HepG2 (cell line): ENCODE measurements around the gene SEPTIN10. TPM values are rescaled to one million over a fixed set of nuclear protein-coding genes. Genes with fewer than 3 reads are reported as not detected.
A peak's percentile ranks its signal among the peaks of the same experiment; 100 is the strongest.

Source experiments
- CC2D1A ChIP-seq: sonication (generic); formaldehyde crosslinking; IDR thresholded peaks from 2 replicates; pipeline ENCODE4 v1.8.1; 2023; ENCODE audit warnings: mild to moderate bottlenecking, missing genetic modification reagents
- ESRRA ChIP-seq: sonication (generic); formaldehyde crosslinking; IDR thresholded peaks from 2 replicates; pipeline ENCODE4 v1.5.1; 2020; ENCODE audit warnings: mild to moderate bottlenecking, low read depth, missing genetic modification reagents
- GABPA ChIP-seq, 2 experiments: IDR thresholded peaks; 2 replicates each; pipeline ENCODE4 v1.6.1; 2011 to 2016; ENCODE audit warnings: low read depth in 2 of 2, low read length in 1 of 2, missing biosample characterization in 1 of 2, missing genetic modification characterization in 1 of 2
- HNF4G ChIP-seq, 2 experiments: sonication (generic) in 1 of 2; formaldehyde crosslinking in 1 of 2; IDR thresholded peaks; 2 replicates each; pipeline versions ENCODE4 v1.4.0 to v1.6.1; 2011 to 2020; ENCODE audit warnings: borderline replicate concordance in 2 of 2, low read depth in 2 of 2, mild to moderate bottlenecking in 2 of 2, low read length in 1 of 2, missing genetic modification reagents in 1 of 2, moderate library complexity in 1 of 2
- IKZF5 ChIP-seq: IDR thresholded peaks from 2 replicates; pipeline ENCODE4 v1.6.1; 2018; ENCODE audit warnings: missing genetic modification reagents, mild to moderate bottlenecking, missing compliant biosample characterization
- MTA1 ChIP-seq: sonication (generic); formaldehyde crosslinking; IDR thresholded peaks from 2 replicates; pipeline ENCODE4 v1.4.0; 2020; ENCODE audit warnings: missing genetic modification reagents, mild to moderate bottlenecking, borderline replicate concordance
- NONO ChIP-seq, 2 experiments: fragments of 450-650 bp in 1 of 2; sonication (generic) in 1 of 2; formaldehyde crosslinking in 1 of 2; IDR thresholded peaks in 1 of 2; conservative IDR thresholded peaks in 1 of 2; 2 replicates each; pipeline versions ENCODE4 v1.6.1 to v1.8.0; 2017 to 2022; ENCODE audit warnings: mild to moderate bottlenecking in 1 of 2, missing genetic modification reagents in 1 of 2, moderate library complexity in 1 of 2
- NR2F6 ChIP-seq, 2 experiments: IDR thresholded peaks; 2 replicates each; pipeline ENCODE4 v1.6.1; 2016; ENCODE audit warnings: antibody characterized with exemption in 1 of 2, mild to moderate bottlenecking in 1 of 2
- RNF2 ChIP-seq: fragments of 450-650 bp; conservative IDR thresholded peaks from 2 replicates; pipeline ENCODE4 v1.6.1; 2016; ENCODE audit warnings: low read depth
- SNAI1 ChIP-seq: sonication (generic); formaldehyde crosslinking; IDR thresholded peaks from 2 replicates; pipeline ENCODE4 v1.5.0; 2020; ENCODE audit warnings: mild to moderate bottlenecking, missing genetic modification reagents, borderline replicate concordance
- ZC3H13 ChIP-seq: sonication (generic); formaldehyde crosslinking; IDR thresholded peaks from 2 replicates; pipeline ENCODE4 v1.8.1; 2023; ENCODE audit warnings: mild to moderate bottlenecking, missing genetic modification reagents, moderate library complexity
- ZFP36L2 ChIP-seq: sonication (generic); formaldehyde crosslinking; IDR thresholded peaks from 2 replicates; pipeline ENCODE4 v1.4.0; 2020; ENCODE audit warnings: missing genetic modification reagents
- ZNF329 ChIP-seq: sonication (generic); formaldehyde crosslinking; IDR thresholded peaks from 2 replicates; pipeline ENCODE4 v1.9.0; 2021; ENCODE audit warnings: low read depth, mild to moderate bottlenecking, missing genetic modification reagents
- ZNF343 ChIP-seq: sonication (generic); formaldehyde crosslinking; IDR thresholded peaks from 2 replicates; pipeline ENCODE4 v1.4.0; 2020; ENCODE audit warnings: mild to moderate bottlenecking, missing genetic modification reagents
- ZNF616 ChIP-seq: sonication (generic); formaldehyde crosslinking; IDR thresholded peaks from 2 replicates; pipeline ENCODE4 v1.5.0; 2020; ENCODE audit warnings: low read depth, mild to moderate bottlenecking, missing genetic modification reagents
- ZSCAN25 ChIP-seq: sonication (generic); formaldehyde crosslinking; IDR thresholded peaks from 2 replicates; pipeline ENCODE4 v1.8.0; 2022; ENCODE audit warnings: mild to moderate bottlenecking, missing genetic modification reagents
- polyA plus RNA-seq, 8 experiments: library from polyadenylated mRNA; depleted of rRNA in 3 of 8; stranded (reverse) in 7 of 8; unstranded in 1 of 8; fragments of >200 nt; fragmentation: Illumina TruSeq in 4 of 8; extraction: Trizol in 4 of 8; gene quantifications; 2 replicates each; pipeline versions ENCODE4 v1.2.1 to v1.2.3, GENCODE V29; 2011 to 2016; ENCODE audit warnings: low read depth in 4 of 8, missing spikeins in 1 of 8, mixed read lengths in 1 of 8; ENCODE audit not compliant: insufficient read depth in 1 of 8
- total RNA-seq, 5 experiments: library from RNA; depleted of rRNA; stranded (reverse); fragments of >200 nt; fragmentation: Illumina TruSeq; extraction: Trizol; gene quantifications; 2 replicates each; pipeline ENCODE4 v1.2.3, GENCODE V29; 2016; ENCODE audit warnings: low read depth in 1 of 5
- TF ChIP-seq, protein P1 (sequence below): sonication (generic); formaldehyde crosslinking; conservative IDR thresholded peaks from 2 replicates; pipeline ENCODE4 v1.5.0; 2020; ENCODE audit warnings: missing genetic modification reagents
- TF ChIP-seq, protein P2 (sequence below): sonication (generic); formaldehyde crosslinking; IDR thresholded peaks from 2 replicates; pipeline ENCODE4 v1.5.0; 2020; ENCODE audit warnings: mild to moderate bottlenecking, missing genetic modification reagents, moderate library complexity
- TF ChIP-seq, protein P3 (sequence below): sonication (generic); formaldehyde crosslinking; IDR thresholded peaks from 2 replicates; pipeline ENCODE4 v1.8.0; 2022; ENCODE audit warnings: mild to moderate bottlenecking, missing genetic modification reagents; ENCODE audit not compliant: insufficient replicate concordance
- TF ChIP-seq, protein P4 (sequence below): sonication (generic); formaldehyde crosslinking; IDR thresholded peaks from 2 replicates; pipeline ENCODE4 v1.4.0; 2020; ENCODE audit warnings: low read depth, mild to moderate bottlenecking, missing genetic modification reagents

SEPTIN10 gene
- total and polyA plus RNA-seq, 2 of the 13 experiments (the other 11 are each of a cell fraction or from before 2014, with no cell fraction given): 45.8 to 67.5 TPM

- TF ChIP-seq SNAI1 (CRISPR knock-in tag) (peak; percentile 16; the same call in 1 of the 2 replicates), ESRRA (CRISPR knock-in tag) (0 out of 2 replicates have a peak, but pooled peaks have one; percentile 23), CC2D1A (no peak), IKZF5 (peak; percentile 39; the same call in 1 of the 2 replicates), NONO (IDR thresholded peaks at IDR 0.05) (no peak), NONO (CRISPR knock-in tag; conservative IDR thresholded peaks at IDR 0.05) (peak; percentile 49; the same call in 1 of the 2 replicates), GABPA (IDR thresholded peaks at IDR 0.05; ENCODE audit: low read depth, low read length) (no peak), GABPA (CRISPR knock-in tag; IDR thresholded peaks at IDR 0.05; ENCODE audit: low read depth) (peak; percentile 29; the same call in 1 of the 2 replicates), ZSCAN25 (CRISPR knock-in tag) (peak; percentile 63; the same call in 1 of the 2 replicates), ZFP36L2 (CRISPR knock-in tag) (0 out of 2 replicates have a peak, but pooled peaks have one; percentile 50), NR2F6 (IDR thresholded peaks at IDR 0.05) (peak; percentile 34; the same call in 1 of the 2 replicates), NR2F6 (CRISPR knock-in tag; IDR thresholded peaks at IDR 0.05) (no peak), ZC3H13 (peak; percentile 93), ZNF343 (CRISPR knock-in tag) (0 out of 2 replicates have a peak, but pooled peaks have one; percentile 70), ZNF616 (peak; percentile 1; the same call in 1 of the 2 replicates), MTA1 (peak; percentile 28; the same call in 1 of the 2 replicates), HNF4G (IDR thresholded peaks at IDR 0.05; ENCODE audit: borderline replicate concordance, low read depth, low read length) (peak; percentile 82), HNF4G (CRISPR knock-in tag; IDR thresholded peaks at IDR 0.05; ENCODE audit: borderline replicate concordance, low read depth) (0 out of 2 replicates have a peak, but pooled peaks have one; percentile 11), ZNF329 (CRISPR knock-in tag) (0 out of 2 replicates have a peak, but pooled peaks have one; percentile 13), RNF2 (0 out of 2 replicates have a peak, but pooled peaks have one; percentile 17)
- TF ChIP-seq, protein P1, sequence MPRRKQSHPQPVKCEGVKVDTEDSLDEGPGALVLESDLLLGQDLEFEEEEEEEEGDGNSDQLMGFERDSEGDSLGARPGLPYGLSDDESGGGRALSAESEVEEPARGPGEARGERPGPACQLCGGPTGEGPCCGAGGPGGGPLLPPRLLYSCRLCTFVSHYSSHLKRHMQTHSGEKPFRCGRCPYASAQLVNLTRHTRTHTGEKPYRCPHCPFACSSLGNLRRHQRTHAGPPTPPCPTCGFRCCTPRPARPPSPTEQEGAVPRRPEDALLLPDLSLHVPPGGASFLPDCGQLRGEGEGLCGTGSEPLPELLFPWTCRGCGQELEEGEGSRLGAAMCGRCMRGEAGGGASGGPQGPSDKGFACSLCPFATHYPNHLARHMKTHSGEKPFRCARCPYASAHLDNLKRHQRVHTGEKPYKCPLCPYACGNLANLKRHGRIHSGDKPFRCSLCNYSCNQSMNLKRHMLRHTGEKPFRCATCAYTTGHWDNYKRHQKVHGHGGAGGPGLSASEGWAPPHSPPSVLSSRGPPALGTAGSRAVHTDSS (CRISPR knock-in tag): no peak
- TF ChIP-seq, protein P2, sequence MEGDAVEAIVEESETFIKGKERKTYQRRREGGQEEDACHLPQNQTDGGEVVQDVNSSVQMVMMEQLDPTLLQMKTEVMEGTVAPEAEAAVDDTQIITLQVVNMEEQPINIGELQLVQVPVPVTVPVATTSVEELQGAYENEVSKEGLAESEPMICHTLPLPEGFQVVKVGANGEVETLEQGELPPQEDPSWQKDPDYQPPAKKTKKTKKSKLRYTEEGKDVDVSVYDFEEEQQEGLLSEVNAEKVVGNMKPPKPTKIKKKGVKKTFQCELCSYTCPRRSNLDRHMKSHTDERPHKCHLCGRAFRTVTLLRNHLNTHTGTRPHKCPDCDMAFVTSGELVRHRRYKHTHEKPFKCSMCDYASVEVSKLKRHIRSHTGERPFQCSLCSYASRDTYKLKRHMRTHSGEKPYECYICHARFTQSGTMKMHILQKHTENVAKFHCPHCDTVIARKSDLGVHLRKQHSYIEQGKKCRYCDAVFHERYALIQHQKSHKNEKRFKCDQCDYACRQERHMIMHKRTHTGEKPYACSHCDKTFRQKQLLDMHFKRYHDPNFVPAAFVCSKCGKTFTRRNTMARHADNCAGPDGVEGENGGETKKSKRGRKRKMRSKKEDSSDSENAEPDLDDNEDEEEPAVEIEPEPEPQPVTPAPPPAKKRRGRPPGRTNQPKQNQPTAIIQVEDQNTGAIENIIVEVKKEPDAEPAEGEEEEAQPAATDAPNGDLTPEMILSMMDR (CRISPR knock-in tag): peak; percentile 67
- TF ChIP-seq, protein P3, sequence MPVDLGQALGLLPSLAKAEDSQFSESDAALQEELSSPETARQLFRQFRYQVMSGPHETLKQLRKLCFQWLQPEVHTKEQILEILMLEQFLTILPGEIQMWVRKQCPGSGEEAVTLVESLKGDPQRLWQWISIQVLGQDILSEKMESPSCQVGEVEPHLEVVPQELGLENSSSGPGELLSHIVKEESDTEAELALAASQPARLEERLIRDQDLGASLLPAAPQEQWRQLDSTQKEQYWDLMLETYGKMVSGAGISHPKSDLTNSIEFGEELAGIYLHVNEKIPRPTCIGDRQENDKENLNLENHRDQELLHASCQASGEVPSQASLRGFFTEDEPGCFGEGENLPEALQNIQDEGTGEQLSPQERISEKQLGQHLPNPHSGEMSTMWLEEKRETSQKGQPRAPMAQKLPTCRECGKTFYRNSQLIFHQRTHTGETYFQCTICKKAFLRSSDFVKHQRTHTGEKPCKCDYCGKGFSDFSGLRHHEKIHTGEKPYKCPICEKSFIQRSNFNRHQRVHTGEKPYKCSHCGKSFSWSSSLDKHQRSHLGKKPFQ (CRISPR knock-in tag): peak; percentile 62
- TF ChIP-seq, protein P4, sequence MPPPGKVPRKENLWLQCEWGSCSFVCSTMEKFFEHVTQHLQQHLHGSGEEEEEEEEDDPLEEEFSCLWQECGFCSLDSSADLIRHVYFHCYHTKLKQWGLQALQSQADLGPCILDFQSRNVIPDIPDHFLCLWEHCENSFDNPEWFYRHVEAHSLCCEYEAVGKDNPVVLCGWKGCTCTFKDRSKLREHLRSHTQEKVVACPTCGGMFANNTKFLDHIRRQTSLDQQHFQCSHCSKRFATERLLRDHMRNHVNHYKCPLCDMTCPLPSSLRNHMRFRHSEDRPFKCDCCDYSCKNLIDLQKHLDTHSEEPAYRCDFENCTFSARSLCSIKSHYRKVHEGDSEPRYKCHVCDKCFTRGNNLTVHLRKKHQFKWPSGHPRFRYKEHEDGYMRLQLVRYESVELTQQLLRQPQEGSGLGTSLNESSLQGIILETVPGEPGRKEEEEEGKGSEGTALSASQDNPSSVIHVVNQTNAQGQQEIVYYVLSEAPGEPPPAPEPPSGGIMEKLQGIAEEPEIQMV: no peak
Observed at GRCh38 chr2:109615637-109616144, 1.9 kb upstream of the SEPTIN10 start (continued).
